Rectal smooth muscle tissue (tissue), 1 donor: ENCODE results near the gene DOCK3.
"Not testable (repeated sequence)": the region's sequence is repeated elsewhere in the genome, so short reads cannot be mapped to it uniquely, and the experiment has no call there.

Source experiments
- H3K27ac ChIP-seq: one replicate; pipeline ENCODE4 v1.7.0; 2013; ENCODE audit warnings: low read depth, low read length, inconsistent platforms
- H3K27me3 ChIP-seq: one replicate; pipeline ENCODE4 v1.7.0; 2013; ENCODE audit warnings: low read length; ENCODE audit not compliant: control insufficient read depth, insufficient read depth
- H3K36me3 ChIP-seq: one replicate; pipeline ENCODE4 v1.7.0; 2013; ENCODE audit warnings: low read length; ENCODE audit not compliant: control insufficient read depth, insufficient read depth
- H3K4me1 ChIP-seq: one replicate; pipeline ENCODE4 v1.7.0; 2013; ENCODE audit warnings: low read length; ENCODE audit not compliant: control insufficient read depth, insufficient read depth
- H3K4me3 ChIP-seq: one replicate; pipeline ENCODE4 v1.7.0; 2013; ENCODE audit warnings: low read length
- H3K9ac ChIP-seq: one replicate; pipeline ENCODE4 v1.7.0; 2013; ENCODE audit warnings: low read length

The DOCK3 gene

DNA sequence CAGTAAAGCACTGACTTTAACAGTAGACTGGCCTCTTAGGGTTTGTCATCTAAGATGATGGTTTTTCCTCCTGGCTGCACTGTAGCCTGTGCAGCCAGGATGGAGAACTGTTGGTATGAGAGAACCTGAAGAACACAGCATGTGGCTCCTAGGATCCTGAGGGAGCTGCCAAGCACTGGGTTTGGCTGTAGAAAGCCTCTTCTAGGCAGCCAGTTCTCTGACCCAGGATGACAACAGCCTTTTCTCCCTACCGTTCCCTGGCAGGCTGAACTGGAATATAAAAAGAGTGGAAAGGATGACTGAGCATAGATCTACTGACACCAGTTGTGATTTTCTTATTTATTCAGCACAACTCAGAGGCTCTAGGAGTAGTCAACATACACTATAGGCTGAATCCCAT, 676.0 kb downstream of the DOCK3 start:
- Histone ChIP-seq H3K4me3 (no peak overlapping the region), H3K27me3 (no peaks in the 10 kb centered on the region), H3K27ac (no peak overlapping the region), H3K36me3 (no peaks in the 10 kb centered on the region), H3K9ac (no peak overlapping the region), H3K4me1 (no peaks in the 10 kb centered on the region)

DNA sequence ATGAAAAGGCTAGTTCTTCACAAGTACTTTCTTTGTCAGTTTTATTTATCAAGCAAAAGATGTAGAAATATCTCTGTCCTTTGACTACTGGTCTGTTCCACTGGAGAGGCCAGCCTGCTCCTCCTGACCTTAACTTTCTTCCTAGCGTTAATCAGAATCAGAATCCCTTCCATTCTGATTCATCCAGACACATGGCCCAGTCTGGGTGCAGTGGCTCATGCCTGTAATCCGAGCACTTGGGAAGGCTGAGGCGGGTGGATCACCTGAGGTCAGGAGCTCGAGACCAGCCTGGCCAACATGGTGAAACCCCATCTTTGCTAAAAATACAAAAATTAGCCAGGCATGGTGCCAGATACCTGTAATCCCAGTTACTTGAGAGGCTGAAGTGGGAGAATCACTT, 678.4 kb downstream of the DOCK3 start:
- H3K27ac ChIP-seq, result no peak overlapping the region

DNA sequence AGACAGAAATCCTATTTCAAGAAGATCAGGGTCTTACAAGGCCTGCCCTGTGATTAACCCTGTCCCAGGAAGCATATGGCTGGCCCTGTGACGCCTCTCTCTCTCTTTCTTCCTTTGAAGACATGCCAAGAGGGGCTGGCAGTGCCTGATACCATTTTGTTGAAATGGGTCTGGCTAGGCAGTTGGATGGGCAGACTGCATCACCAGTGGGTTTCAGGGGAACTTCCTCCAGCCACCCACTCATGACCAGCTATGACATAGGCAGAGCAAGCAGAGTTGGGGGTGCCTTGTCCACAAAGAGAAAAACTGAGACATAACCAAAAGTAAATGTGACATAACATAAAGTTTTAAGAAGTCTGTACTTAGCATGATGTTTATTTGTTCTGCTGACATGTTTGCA, 679.0 kb downstream of the DOCK3 start:
- no peak overlapping the region for H3K27ac ChIP-seq
- no peaks in the 10 kb centered on the region for H3K4me1 ChIP-seq
- no peak overlapping the region for H3K4me3 ChIP-seq
- no peaks in the 10 kb centered on the region for H3K36me3 ChIP-seq
- H3K9ac ChIP-seq, result no peak overlapping the region
- no peaks in the 10 kb centered on the region for H3K27me3 ChIP-seq

More for the DNA sequence above, 678.4 kb downstream of the DOCK3 start:
- no peak overlapping the region for H3K4me3 ChIP-seq
- no peak overlapping the region for H3K9ac ChIP-seq
- H3K36me3 ChIP-seq, result no peaks in the 10 kb centered on the region
- no peaks in the 10 kb centered on the region for H3K27me3 ChIP-seq
- no peaks in the 10 kb centered on the region for H3K4me1 ChIP-seq

GRCh38 chr3:51354172-51354571, 679.4 kb downstream of the DOCK3 start:
- H3K9ac ChIP-seq, result no peak overlapping the region
- no peak overlapping the region for H3K4me3 ChIP-seq

DNA sequence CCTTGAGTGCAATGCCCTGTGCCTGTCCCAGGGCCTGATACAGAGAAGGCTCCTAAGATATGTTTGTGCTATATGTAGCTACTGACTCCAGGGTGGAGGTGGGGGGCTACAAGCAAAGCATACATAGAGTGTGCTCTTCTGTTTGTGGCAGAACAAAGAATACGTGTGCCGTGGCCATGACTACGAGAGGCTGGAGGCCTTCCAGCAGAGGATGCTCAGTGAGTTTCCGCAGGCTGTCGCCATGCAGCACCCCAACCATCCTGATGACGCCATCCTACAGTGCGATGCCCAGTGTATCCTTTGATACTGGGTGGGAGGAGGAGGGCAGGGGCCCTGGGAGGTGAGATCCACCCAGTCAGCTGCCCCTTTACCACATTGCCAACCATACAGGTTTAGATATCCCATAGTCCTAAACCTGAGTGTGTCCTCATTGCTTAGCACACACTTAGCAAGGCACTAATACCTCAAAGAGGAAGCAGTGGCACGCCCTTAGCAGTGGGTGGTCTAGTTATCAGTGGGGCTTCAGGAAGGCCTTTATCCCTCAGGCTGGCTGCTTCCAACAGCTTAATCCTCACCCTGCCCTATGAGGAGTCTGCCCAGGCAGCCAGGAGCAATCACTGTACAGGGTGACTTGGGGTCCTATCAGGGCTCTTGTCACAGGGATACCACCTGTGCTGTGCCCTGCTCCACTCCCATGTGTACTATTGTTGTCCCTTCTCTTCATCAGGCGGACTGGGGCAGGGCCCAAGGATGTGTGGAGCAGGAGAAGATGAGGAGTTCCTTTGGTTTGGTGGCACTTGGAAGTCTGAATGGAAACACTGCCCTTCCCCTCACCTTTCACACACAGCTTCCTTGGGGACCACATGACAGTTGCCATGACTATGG, 680.2 kb downstream of the DOCK3 start:
- H3K4me1 ChIP-seq, result no peaks in the 10 kb centered on the region
- no peaks in the 10 kb centered on the region for H3K36me3 ChIP-seq
- no peaks in the 10 kb centered on the region for H3K27me3 ChIP-seq
- H3K27ac ChIP-seq, result no peak overlapping the region
- no peak overlapping the region for H3K9ac ChIP-seq
- no peak overlapping the region for H3K4me3 ChIP-seq

More at GRCh38 chr3:51354172-51354571, 679.4 kb downstream of the DOCK3 start:
- H3K36me3 ChIP-seq, result no peaks in the 10 kb centered on the region
- no peaks in the 10 kb centered on the region for H3K27me3 ChIP-seq
- H3K4me1 ChIP-seq, result no peaks in the 10 kb centered on the region
- no peak overlapping the region for H3K27ac ChIP-seq

GRCh38 chr3:51355891-51356578, 681.3 kb downstream of the DOCK3 start:
- H3K4me1 ChIP-seq, result no peaks in the 10 kb centered on the region
- H3K27me3 ChIP-seq, result no peaks in the 10 kb centered on the region
- no peak overlapping the region for H3K9ac ChIP-seq
- no peak overlapping the region for H3K27ac ChIP-seq
- no peaks in the 10 kb centered on the region for H3K36me3 ChIP-seq
- no peak overlapping the region for H3K4me3 ChIP-seq

- no peaks in the 10 kb centered on the region for H3K27me3 ChIP-seq
- no peaks in the 10 kb centered on the region for H3K36me3 ChIP-seq
- H3K4me3 ChIP-seq, result no peak overlapping the region
- H3K4me1 ChIP-seq, result no peaks in the 10 kb centered on the region
- H3K27ac ChIP-seq, result no peak overlapping the region
- H3K9ac ChIP-seq, result no peak overlapping the region
Observed at GRCh38 chr3:51357856-51358255, 683.1 kb downstream of the DOCK3 start.

DNA sequence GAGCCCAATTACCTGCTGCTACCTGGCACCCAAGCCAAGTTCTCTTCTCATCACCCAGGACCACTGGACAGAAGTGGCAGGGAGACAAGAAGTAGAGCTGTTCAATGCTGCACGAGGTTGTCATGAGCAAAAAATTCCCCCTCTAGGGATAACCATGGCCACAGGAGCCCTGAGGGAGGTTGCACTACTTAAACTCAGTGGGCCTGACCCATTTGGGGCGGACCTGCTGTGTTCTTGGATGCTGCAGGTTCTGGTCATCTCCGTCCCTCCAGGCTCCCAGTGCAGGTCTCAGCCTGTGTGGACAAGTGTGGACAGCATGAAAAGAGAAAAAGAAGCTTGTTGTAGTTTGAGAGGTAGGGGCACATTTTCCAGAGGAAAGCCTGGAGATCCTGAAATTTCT, 684.3 kb downstream of the DOCK3 start:
- H3K27ac ChIP-seq, result no peak overlapping the region
- H3K4me3 ChIP-seq, result no peak overlapping the region
- H3K27me3 ChIP-seq, result no peaks in the 10 kb centered on the region
- no peak overlapping the region for H3K9ac ChIP-seq
- no peaks in the 10 kb centered on the region for H3K36me3 ChIP-seq
- no peaks in the 10 kb centered on the region for H3K4me1 ChIP-seq

- Histone ChIP-seq H3K4me1 (no peaks in the 10 kb centered on the region), H3K9ac (no peak overlapping the region), H3K4me3 (no peak overlapping the region), H3K36me3 (no peaks in the 10 kb centered on the region), H3K27me3 (no peaks in the 10 kb centered on the region), H3K27ac (no peak overlapping the region)
Observed at GRCh38 chr3:51360806-51361205, 686.1 kb downstream of the DOCK3 start.

DNA sequence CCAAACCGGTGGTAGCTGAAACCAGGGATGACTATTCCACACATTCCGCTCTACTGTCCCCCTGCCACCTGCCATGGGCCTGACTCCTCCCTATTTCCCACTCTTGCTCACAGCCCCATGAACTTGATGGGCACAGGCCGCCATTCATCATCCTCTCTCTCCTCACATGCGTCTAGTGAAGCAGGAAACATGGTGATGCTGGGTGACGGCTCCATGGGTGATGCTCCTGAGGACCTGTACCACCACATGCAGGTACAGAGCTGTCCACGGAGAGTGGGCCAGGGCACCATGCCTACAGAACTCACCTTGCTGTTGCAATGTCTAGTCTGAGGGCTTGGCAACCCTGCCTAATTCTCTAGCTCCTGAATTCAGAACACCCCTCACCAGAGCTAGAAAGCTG, 687.0 kb downstream of the DOCK3 start:
- no peak overlapping the region for H3K9ac ChIP-seq
- no peaks in the 10 kb centered on the region for H3K4me1 ChIP-seq
- no peak overlapping the region for H3K4me3 ChIP-seq
- no peak overlapping the region for H3K27ac ChIP-seq
- no peaks in the 10 kb centered on the region for H3K27me3 ChIP-seq
- H3K36me3 ChIP-seq, result no peaks in the 10 kb centered on the region

DNA sequence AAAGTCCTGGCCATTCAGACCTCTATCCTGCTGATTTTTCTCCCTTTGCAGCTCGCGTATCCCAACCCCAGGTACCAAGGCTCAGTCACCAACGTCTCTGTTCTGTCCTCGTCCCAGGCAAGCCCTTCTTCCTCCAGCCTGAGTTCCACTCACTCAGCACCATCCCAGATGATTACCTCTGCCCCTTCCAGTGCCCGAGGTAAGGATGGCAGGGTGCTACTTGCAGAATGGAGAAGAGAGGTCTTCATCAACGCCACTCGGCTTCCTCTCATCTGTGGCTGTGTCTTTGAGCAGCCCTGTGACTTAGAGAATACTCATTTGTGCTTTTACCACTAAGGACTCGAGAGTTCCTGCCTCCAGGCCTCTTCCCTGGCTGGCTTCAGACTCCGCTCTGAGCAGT, 687.7 kb downstream of the DOCK3 start:
- Histone ChIP-seq H3K4me3 (no peak overlapping the region), H3K27me3 (no peaks in the 10 kb centered on the region), H3K9ac (no peak overlapping the region), H3K36me3 (no peaks in the 10 kb centered on the region), H3K4me1 (no peaks in the 10 kb centered on the region), H3K27ac (no peak overlapping the region)

DNA sequence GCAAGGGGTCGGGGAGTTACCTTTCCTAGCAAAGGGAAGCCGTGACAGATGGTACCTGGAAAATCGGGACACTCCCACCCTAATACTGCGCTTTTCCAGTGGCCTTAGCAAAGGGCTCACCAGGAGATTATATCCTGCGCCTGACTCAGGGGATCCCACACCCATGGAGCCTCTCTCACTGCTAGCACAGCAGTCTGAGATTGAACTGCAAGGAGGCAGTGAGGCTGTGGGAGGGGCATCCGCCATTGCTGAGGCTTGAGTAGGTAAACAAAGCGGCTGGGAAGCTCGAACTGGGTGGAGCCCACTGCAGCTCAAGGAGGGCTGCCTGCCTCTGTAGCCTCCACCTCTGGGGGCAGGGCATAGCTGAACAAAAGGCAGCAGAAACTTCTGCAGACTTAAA, 693.5 kb downstream of the DOCK3 start:
- H3K9ac ChIP-seq, H3K27me3 ChIP-seq: not testable (repeated sequence)

More for the DNA sequence above, 693.5 kb downstream of the DOCK3 start:
- H3K27ac ChIP-seq, H3K4me3 ChIP-seq, H3K36me3 ChIP-seq, H3K4me1 ChIP-seq: not testable (repeated sequence)
